ENCODE measurements around the gene PFKFB4.

Gene PFKFB4

GRCh38 chr3:48567090-48567489 is 10.5 kb upstream of the PFKFB4 start:
- Histone ChIP-seq H3K4me3 (ENCODE audit: low read depth in 1 of 2, low read length in 1 of 2) (no peak overlapping the region), H3K27me3 (no peaks in the 10 kb centered on the region), H3K9me3 (no peaks in the 10 kb centered on the region), H3K4me1 (ENCODE audit: control insufficient read depth in 1 of 2, insufficient read depth in 1 of 2, low read depth in 1 of 2, low read length in 1 of 2) (no peaks in the 10 kb centered on the region), H3K36me3 (no peaks in the 10 kb centered on the region), H3K27ac (no peak overlapping the region)
- no peak for TF ChIP-seq CTCF (IDR thresholded peaks at IDR 0.05)

GRCh38 chr3:48566401-48566760 is 9.8 kb upstream of the PFKFB4 start:
- Histone ChIP-seq H3K4me1 (ENCODE audit: control insufficient read depth in 1 of 2, insufficient read depth in 1 of 2, low read depth in 1 of 2, low read length in 1 of 2) (no peaks in the 10 kb centered on the region), H3K9me3 (no peaks in the 10 kb centered on the region), H3K36me3 (no peaks in the 10 kb centered on the region), H3K4me3 (ENCODE audit: low read depth in 1 of 2, low read length in 1 of 2) (no peak overlapping the region), H3K27ac (no peak overlapping the region), H3K27me3 (no peaks in the 10 kb centered on the region)
- no peak for TF ChIP-seq CTCF (IDR thresholded peaks at IDR 0.05)

GRCh38 chr3:48565591-48566400 is 9.2 kb upstream of the PFKFB4 start:
- Histone ChIP-seq H3K4me3 (ENCODE audit: low read depth in 1 of 2, low read length in 1 of 2) (no peak overlapping the region), H3K9me3 (no peaks in the 10 kb centered on the region), H3K27ac (no peak overlapping the region), H3K4me1 (ENCODE audit: control insufficient read depth in 1 of 2, insufficient read depth in 1 of 2, low read depth in 1 of 2, low read length in 1 of 2) (peaks cover 5% of the 10 kb centered on the region in 2 experiments), H3K27me3 (peaks cover 5% of the 10 kb centered on the region), H3K36me3 (no peaks in the 10 kb centered on the region)
- no peak for TF ChIP-seq CTCF (IDR thresholded peaks at IDR 0.05)

- H3K4me1 ChIP-seq (ENCODE audit: control insufficient read depth in 1 of 2, insufficient read depth in 1 of 2, low read depth in 1 of 2, low read length in 1 of 2): peaks cover 11% of the 10 kb centered on the region in 2 experiments
- H3K36me3 ChIP-seq: no peaks in the 10 kb centered on the region
- H3K4me3 ChIP-seq (ENCODE audit: low read depth in 1 of 2, low read length in 1 of 2): no peak overlapping the region
- no peak overlapping the region for H3K27ac ChIP-seq
- no peak for TF ChIP-seq CTCF (IDR thresholded peaks at IDR 0.05)
- H3K9me3 ChIP-seq: no peaks in the 10 kb centered on the region
- H3K27me3 ChIP-seq: peaks cover 5% of the 10 kb centered on the region
Observed at GRCh38 chr3:48565186-48565585, 8.6 kb upstream of the PFKFB4 start.

GRCh38 chr3:48564667-48565066 is 8.1 kb upstream of the PFKFB4 start:
- Histone ChIP-seq H3K9me3 (no peaks in the 10 kb centered on the region), H3K36me3 (no peaks in the 10 kb centered on the region), H3K27me3 (peaks cover 5% of the 10 kb centered on the region), H3K27ac (no peak overlapping the region), H3K4me3 (ENCODE audit: low read depth in 1 of 2, low read length in 1 of 2) (no peak overlapping the region), H3K4me1 (ENCODE audit: control insufficient read depth in 1 of 2, insufficient read depth in 1 of 2, low read depth in 1 of 2, low read length in 1 of 2) (peaks cover 16% of the 10 kb centered on the region in 2 experiments)
- TF ChIP-seq CTCF (IDR thresholded peaks at IDR 0.05): no peak

All from neutrophil (primary cell).